SK-N-SH treated with all-trans-retinoic acid at 6 μM for 48 hours (cell line): ENCODE data around the gene IGDCC3.

Experiments used
- ARNTL ChIP-seq: fragments of 450-650 bp; formaldehyde crosslinking; IDR thresholded peaks from 2 replicates; pipeline ENCODE4 v1.5.0; 2020; ENCODE audit warnings: low read depth, mild to moderate bottlenecking, moderate library complexity, borderline replicate concordance
- BACH2 ChIP-seq: fragments of 250-450 bp; sonication (Bioruptor Pico); IDR thresholded peaks from 2 replicates; pipeline ENCODE4 v1.9.0; 2021; ENCODE audit warnings: mild to moderate bottlenecking, borderline replicate concordance
- CREB5 ChIP-seq: fragments of 250-450 bp; sonication (Bioruptor Pico); IDR thresholded peaks from 2 replicates; pipeline ENCODE4 v1.5.1; 2020; ENCODE audit warnings: low read depth, mild to moderate bottlenecking, moderate library complexity
- OSR1 ChIP-seq: fragments of 250-450 bp; sonication (Bioruptor Pico); IDR thresholded peaks from 2 replicates; pipeline ENCODE4 v1.8.0; 2022; ENCODE audit warnings: moderate library complexity, mild to moderate bottlenecking, inconsistent platforms
- PPARA ChIP-seq: fragments of 250-450 bp; sonication (Bioruptor Pico); IDR thresholded peaks from 2 replicates; pipeline ENCODE4 v1.5.0; 2020; ENCODE audit warnings: mild to moderate bottlenecking, borderline replicate concordance
- RARB ChIP-seq: fragments of 250-450 bp; sonication (Bioruptor Pico); IDR thresholded peaks from 2 replicates; pipeline ENCODE4 v1.8.0; 2021; ENCODE audit warnings: mild to moderate bottlenecking, moderate library complexity
- ZFP3 ChIP-seq: fragments of 250-450 bp; sonication (Bioruptor Pico); IDR thresholded peaks from 2 replicates; pipeline ENCODE4 v1.5.0; 2020; ENCODE audit warnings: mild to moderate bottlenecking, moderate library complexity
- ZFP30 ChIP-seq: fragments of 450-650 bp; formaldehyde crosslinking; IDR thresholded peaks from 2 replicates; pipeline ENCODE4 v1.5.0; 2022; ENCODE audit warnings: mild to moderate bottlenecking, moderate library complexity

- TF ChIP-seq ZFP30 (no peak), RARB (CRISPR knock-in tag) (no peak), PPARA (CRISPR knock-in tag) (no peak), ZFP3 (no peak), OSR1 (CRISPR knock-in tag) (no peak), BACH2 (CRISPR knock-in tag) (no peak), ARNTL (CRISPR knock-in tag) (no peak), CREB5 (CRISPR knock-in tag) (no peak)
These were observed 5.7 kb upstream of the IGDCC3 start for GRCh38 chr15:65383456-65383855.
